Heart left ventricle (tissue), 13 donors: Measurements from ENCODE around the gene NPHP1.
"Not testable (repeated sequence)": the region's sequence is repeated elsewhere in the genome, so short reads cannot be mapped to it uniquely, and the experiment has no call there.

ENCODE experiments used
- CTCF ChIP-seq, 12 donors: fragments of 200-600 bp; sonication (generic) in 4 of 12; IDR thresholded peaks; one replicate each; pipeline versions ENCODE4 v1.5.0 to v1.8.0; 2018 to 2022; ENCODE audit warnings: antibody characterized with exemption in 12 of 12, mild to moderate bottlenecking in 5 of 12
- POLR2A ChIP-seq, 2 donors: fragments of 450-650 bp; IDR thresholded peaks; one replicate each; pipeline ENCODE4 v1.6.1; 2017; ENCODE audit warnings: antibody characterized with exemption in 2 of 2, mild to moderate bottlenecking in 2 of 2, moderate library complexity in 2 of 2
- donor health status: ischemic (EF 13 %, LVEDD 7.1; RV severe dilation, severe dysfunction).
- donor health status: DM: no; HTN: yes; CAD: no.
- donor health status: DM: no; HTN: no; CAD: no.
- donor health status: ischemic (EF 25% LVEDD 6.9; RV normal size, moderate dysfunction).
- donor health status: ischemic (EF 25% LVEDD 5.7; RV mildly dilated, moderate dysfunction).
- donor health status: ischemic (EF 35%, LVEDD 5.7; RV mildly dilated, moderate dysfunction).
- donor health status: nonischemic (EF 11% LVEDD 7.7; RV severe dilation, severe dysfunction).
- donor health status: DM: yes; HTN: yes; CAD: no.
- donor health status: PGD.
- donor health status: ischemic (EF 29% LVEDD 5.4; RV normal size, mild dysfunction).
- donor health status: nonischemic (EF 23%, LVEDD 6.1; RV moderate dilation, normal function).

GRCh38 chr2:110154188-110154587 lies 50.6 kb downstream of the NPHP1 start:
- TF ChIP-seq POLR2A, CTCF (IDR thresholded peaks at IDR 0.05): not testable (repeated sequence)
